Right atrium auricular region (tissue), 2 donors: Measurements from ENCODE around the gene TCL1B. TPM values are rescaled to one million over a fixed set of nuclear protein-coding genes. Genes with fewer than 3 reads are reported as not detected.

Source experiments
- DNase-seq: peaks from one replicate; pipeline ENCODE4 v3.0.0-alpha.2; 2019; ENCODE audit warnings: low spot score
- H3K27ac ChIP-seq, 2 donors: fragments of 200-600 bp; sonication (generic); 1 replicate in 1 of 2; 2 replicates in 1 of 2; pipeline ENCODE4 v1.5.1; 2016 to 2019
- H3K27me3 ChIP-seq, 2 donors: fragments of 200-600 bp; sonication (generic); one replicate each; pipeline versions ENCODE4 v1.5.1 to v1.6.0; 2017 to 2019
- H3K36me3 ChIP-seq: fragments of 200-600 bp; sonication (generic); one replicate; pipeline ENCODE4 v1.5.1; 2016
- H3K4me1 ChIP-seq, 2 donors: fragments of 200-600 bp; sonication (generic); one replicate each; pipeline versions ENCODE4 v1.5.1 to v1.6.0; 2017 to 2019
- H3K4me3 ChIP-seq, 2 donors: fragments of 200-600 bp; sonication (generic); 1 replicate in 1 of 2; 2 replicates in 1 of 2; pipeline ENCODE4 v1.5.1; 2017 to 2019; ENCODE audit warnings: mild to moderate bottlenecking in 1 of 2, moderate library complexity in 1 of 2
- H3K9me3 ChIP-seq, 2 donors: fragments of 200-600 bp; sonication (generic); one replicate each; pipeline ENCODE4 v1.5.1; 2019
- total RNA-seq, 2 donors: library from RNA; depleted of rRNA; stranded (reverse); fragments of >200 nt; gene quantifications; one replicate each; pipeline ENCODE4 v1.1.0, GENCODE V29; 2016
- TF ChIP-seq, protein P1 (sequence below), 2 donors: fragments of 200-600 bp; sonication (generic); IDR thresholded peaks; one replicate each; pipeline ENCODE4 v1.5.1; 2019; ENCODE audit warnings: antibody characterized with exemption in 2 of 2

Gene TCL1B
- total RNA-seq, 2 donors from 2014 or later = not detected

DNA sequence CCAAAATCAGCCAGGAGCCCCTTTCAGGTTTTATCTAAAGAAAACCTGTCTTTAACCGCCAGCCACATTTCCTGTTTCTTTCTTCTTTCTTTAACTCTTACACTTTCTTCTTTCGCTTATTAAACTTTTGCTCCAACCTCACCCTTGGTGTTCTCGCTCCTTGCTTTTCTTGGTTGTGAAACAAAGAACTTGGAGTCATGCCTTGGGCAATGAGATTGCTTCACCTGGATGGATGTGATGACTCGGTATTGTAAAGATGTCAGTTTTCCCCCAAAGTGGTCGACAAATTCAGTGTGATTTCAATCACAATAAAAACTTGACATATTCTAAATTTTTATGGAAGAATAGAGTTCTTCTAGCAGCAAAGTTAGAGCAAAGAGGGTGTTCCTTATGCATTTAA lies 43.9 kb downstream of the TCL1B start:
- Histone ChIP-seq H3K36me3 (no peaks in the 10 kb centered on the region), H3K4me3 (no peak overlapping the region), H3K4me1 (no peaks in the 10 kb centered on the region), H3K9me3 (no peaks in the 10 kb centered on the region), H3K27me3 (no peaks in the 10 kb centered on the region), H3K27ac (no peak overlapping the region)
- TF ChIP-seq, protein P1, sequence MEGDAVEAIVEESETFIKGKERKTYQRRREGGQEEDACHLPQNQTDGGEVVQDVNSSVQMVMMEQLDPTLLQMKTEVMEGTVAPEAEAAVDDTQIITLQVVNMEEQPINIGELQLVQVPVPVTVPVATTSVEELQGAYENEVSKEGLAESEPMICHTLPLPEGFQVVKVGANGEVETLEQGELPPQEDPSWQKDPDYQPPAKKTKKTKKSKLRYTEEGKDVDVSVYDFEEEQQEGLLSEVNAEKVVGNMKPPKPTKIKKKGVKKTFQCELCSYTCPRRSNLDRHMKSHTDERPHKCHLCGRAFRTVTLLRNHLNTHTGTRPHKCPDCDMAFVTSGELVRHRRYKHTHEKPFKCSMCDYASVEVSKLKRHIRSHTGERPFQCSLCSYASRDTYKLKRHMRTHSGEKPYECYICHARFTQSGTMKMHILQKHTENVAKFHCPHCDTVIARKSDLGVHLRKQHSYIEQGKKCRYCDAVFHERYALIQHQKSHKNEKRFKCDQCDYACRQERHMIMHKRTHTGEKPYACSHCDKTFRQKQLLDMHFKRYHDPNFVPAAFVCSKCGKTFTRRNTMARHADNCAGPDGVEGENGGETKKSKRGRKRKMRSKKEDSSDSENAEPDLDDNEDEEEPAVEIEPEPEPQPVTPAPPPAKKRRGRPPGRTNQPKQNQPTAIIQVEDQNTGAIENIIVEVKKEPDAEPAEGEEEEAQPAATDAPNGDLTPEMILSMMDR (IDR thresholded peaks at IDR 0.05) = no peak
- no peak for DNase-seq

DNA sequence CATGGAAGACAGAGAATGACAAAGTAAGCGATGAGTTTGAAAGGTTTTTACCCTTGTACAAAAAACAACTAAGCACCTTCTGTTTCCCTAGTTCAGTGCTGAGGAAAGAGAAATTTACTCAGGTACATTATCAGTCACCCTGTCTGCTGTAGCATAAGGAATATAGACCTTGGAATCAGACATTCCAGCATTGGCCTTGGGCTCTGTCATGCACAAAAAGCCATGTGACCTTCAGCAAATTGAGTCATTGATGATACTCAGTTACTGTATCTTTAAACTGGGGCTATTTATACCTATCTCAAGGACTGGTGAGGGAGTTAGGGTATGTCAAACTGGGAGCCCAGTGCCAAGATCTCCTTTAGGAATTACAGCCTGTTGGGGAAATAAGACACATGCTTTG lies 47.0 kb downstream of the TCL1B start:
- no peaks in the 10 kb centered on the region for H3K27me3 ChIP-seq
- TF ChIP-seq, protein P1 (IDR thresholded peaks at IDR 0.05) = no peak
- H3K27ac ChIP-seq = no peak overlapping the region
- no peak overlapping the region for H3K4me3 ChIP-seq
- H3K4me1 ChIP-seq = no peaks in the 10 kb centered on the region
- no peak for DNase-seq
- no peaks in the 10 kb centered on the region for H3K9me3 ChIP-seq
- H3K36me3 ChIP-seq = no peaks in the 10 kb centered on the region

DNA sequence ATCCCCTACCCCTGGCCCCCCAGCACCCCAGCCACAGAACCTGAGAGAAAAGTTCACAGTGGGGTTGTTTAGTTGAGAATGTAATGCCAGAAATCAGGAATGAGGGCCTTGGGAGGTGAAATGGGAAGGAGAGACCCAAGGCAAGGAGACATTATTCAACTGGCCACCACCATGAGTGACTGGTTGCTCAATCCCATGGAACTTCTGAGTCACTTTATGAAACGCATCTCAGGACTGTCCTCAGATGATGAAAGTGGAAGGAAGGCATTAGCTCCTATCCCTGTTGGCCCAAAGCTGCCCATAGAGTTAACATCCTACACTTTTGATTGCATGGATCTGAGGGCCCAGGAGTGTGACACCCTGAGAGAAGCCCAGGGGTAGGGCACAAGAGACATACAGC lies 53.1 kb downstream of the TCL1B start:
- TF ChIP-seq, protein P1 (IDR thresholded peaks at IDR 0.05) = no peak
- Histone ChIP-seq H3K4me1 (no peaks in the 10 kb centered on the region), H3K36me3 (no peaks in the 10 kb centered on the region), H3K9me3 (no peaks in the 10 kb centered on the region), H3K4me3 (no peak overlapping the region), H3K27me3 (no peaks in the 10 kb centered on the region), H3K27ac (no peak overlapping the region)
- DNase-seq = no peak

DNA sequence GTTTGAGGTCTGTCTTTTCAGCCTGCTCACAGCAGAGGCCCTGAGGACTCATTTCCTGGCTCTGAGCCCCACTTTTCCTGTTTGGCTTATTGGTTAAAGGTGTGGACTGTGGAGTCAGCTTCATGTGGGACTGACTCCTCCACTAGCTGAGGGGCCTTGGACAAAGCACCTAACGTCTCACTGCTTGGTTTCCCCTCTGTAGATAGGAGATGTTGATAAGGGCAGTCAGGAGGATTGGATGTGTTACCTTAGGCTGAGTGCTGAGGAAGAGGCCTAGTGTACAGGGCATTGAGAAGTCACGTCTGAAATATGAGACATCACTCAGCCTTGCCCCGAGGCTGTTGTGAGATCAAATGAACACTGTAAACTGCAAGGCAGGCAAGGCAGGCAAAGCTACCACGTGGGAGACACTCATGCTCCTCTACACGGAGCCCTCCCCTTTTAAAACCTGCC lies 54.8 kb downstream of the TCL1B start:
- H3K4me1 ChIP-seq = no peaks in the 10 kb centered on the region
- TF ChIP-seq, protein P1 (IDR thresholded peaks at IDR 0.05) = no peak
- H3K4me3 ChIP-seq = no peak overlapping the region
- DNase-seq = no peak
- H3K27me3 ChIP-seq = no peaks in the 10 kb centered on the region
- no peaks in the 10 kb centered on the region for H3K9me3 ChIP-seq
- H3K36me3 ChIP-seq = no peaks in the 10 kb centered on the region
- H3K27ac ChIP-seq = no peak overlapping the region

DNA sequence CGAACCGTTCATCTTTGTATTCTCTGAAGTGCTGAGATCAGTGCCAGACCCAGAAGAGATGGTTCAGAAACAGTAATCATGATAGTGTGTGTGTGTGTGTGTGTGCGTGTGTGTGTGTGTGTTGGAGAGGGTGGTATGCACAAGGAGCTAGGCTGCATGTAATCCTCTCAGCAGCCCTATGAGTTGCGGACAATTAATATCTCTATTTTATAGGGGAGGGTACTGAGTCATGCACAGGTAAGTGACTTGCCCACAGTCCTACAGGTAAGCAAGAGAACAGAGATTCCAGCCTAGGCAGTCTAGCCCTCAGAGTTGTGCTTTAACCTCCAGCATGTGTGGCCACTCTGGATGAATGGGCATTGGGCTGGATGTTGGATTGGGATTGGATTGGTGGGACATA lies 55.6 kb downstream of the TCL1B start:
- Histone ChIP-seq H3K4me1 (no peaks in the 10 kb centered on the region), H3K4me3 (no peak overlapping the region), H3K27me3 (no peaks in the 10 kb centered on the region), H3K36me3 (no peaks in the 10 kb centered on the region), H3K27ac (no peak overlapping the region), H3K9me3 (no peaks in the 10 kb centered on the region)
- TF ChIP-seq, protein P1 (IDR thresholded peaks at IDR 0.05) = no peak
- no peak for DNase-seq

Other genes with a start within 250 kb of the TCL1B start
- 10 to 100 TPM in 1 of 2 donors, 1 to 10 TPM in 1; 8.2 to 13.2 TPM for gene SYNE3, start 169.8 kb upstream of the TCL1B start, total RNA-seq
- 10 to 100 TPM; 54.0 to 58.9 TPM for gene GLRX5, start 151.4 kb upstream of the TCL1B start, total RNA-seq
- under 1 TPM in 1 of 2 donors, not detected in 1; 0.71 TPM for gene TCL1A, start 27.7 kb downstream of the TCL1B start, total RNA-seq
- gene TUNAR, start 190.4 kb downstream of the TCL1B start, total RNA-seq = not detected